SKM-1 treated with dmso at 0.1 percent for 144 hours (cell line): ENCODE results near the gene SLC37A1.

Experiments used
- DNase-seq: peaks from one replicate; lab custom pipeline; 2025; ENCODE audit not compliant: unreplicated experiment; lab: John Stamatoyannopoulos, UW

SLC37A1 gene

DNA sequence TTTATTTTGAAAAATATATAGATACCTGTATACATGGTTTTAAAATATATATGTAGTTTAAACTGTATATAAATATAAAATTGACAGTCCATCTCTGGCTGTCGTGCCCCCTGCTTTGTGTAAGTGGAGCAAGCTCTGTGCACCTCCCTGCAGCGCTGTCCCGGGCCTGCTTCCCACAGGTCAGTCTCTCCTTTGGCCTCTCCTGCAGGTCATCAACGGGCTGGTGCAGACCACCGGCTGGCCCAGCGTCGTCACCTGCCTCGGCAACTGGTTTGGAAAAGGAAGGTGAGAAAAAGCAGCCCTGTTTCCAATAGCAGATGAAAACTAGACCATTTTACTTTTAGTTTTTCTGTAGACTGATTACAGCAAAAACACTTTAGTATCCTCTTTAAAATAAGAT is 28.5 kb downstream of the SLC37A1 start:
- no peak for DNase-seq

DNA sequence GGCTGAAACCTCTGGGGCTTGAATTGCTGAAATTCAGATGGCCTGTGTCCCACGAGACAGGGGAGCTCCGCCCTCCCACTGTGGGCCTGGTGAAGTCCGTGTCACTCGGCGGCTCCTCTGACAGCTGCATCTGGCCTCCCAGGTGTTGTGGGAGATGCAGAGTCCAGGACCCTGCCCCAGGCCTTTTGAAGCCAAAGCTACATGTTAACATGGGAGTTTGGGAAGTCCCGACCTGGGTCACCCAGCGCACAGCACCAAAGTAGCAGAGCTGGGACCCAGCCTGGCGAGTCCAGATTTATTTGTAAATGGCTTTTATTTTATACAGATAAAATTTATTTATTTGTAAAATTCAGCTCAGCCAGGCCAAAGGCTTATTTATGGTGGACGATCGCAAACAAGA is 28.9 kb downstream of the SLC37A1 start:
- DNase-seq: no peak

DNA sequence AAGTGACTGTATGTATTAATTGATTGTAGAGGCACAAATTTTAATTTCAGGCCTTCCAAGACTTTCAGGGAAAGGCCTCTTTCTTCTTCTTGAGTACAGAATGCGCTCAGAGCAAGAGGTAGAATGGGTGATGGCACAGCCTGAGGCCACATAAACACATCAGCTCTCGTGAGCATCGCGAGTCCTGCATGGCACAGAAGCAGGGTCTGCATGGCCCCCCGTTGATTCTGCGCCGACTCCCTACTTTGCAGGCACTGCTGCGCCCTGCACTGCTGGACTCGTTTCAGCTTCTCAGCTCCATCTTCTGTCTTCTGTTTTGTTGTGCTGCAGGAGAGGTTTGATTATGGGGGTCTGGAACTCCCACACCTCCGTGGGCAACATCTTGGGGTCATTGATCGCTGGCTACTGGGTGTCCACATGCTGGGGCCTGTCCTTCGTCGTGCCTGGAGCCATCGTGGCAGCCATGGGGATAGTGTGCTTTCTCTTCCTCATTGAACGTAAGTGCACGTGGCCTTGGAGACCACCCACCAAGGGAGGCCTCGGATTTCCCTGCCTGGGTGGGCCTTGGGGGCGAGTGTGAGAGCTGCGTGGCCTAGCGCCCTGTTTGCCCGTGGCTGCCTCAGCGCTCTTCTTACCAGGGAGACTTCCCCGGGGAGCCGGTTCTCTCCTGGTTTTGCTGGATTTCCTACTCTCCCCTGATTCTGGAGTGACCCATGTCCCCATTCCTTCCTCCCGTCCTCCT is 29.6 kb downstream of the SLC37A1 start:
- no peak for DNase-seq

DNA sequence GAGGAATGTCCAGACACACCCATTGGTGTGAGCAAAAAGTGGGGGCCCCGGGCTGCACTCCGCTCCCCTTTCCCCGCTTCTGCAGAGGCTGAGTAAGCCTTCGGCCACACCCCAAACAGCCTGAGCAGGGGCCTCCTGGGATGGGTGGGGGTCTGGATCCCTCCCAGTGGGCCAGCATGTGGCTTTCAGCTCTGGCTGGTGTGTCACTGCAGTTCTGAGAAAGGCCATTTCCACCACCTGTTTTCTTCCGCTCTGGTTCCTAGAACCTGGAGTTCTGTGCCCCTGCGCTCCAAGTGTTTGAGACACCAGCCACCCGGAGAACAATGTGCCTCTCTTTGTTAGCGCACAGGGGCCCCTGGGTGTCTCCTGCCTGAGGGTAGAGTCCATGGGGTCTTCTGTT is 30.9 kb downstream of the SLC37A1 start:
- DNase-seq: no peak

DNA sequence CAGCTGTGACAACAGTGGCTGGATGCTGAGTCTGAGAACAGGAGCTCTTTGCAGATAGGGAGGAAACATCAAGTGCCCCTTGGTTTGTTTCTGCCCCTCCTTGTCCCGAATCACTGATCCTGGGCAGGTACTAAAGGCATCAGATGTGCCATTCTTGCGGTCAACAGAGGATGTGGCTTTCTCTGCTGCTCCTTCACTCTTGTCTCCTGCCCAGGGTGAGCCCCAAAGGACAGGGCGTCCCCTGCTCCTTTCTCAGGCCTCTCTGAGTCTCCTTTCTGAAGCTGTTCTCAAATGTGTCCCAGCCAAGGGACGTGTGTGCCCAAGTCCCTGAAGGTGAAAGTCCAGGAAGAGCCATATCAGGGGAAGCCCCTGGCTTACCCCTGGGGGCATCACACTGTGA is 31.7 kb downstream of the SLC37A1 start:
- DNase-seq: no peak

DNA sequence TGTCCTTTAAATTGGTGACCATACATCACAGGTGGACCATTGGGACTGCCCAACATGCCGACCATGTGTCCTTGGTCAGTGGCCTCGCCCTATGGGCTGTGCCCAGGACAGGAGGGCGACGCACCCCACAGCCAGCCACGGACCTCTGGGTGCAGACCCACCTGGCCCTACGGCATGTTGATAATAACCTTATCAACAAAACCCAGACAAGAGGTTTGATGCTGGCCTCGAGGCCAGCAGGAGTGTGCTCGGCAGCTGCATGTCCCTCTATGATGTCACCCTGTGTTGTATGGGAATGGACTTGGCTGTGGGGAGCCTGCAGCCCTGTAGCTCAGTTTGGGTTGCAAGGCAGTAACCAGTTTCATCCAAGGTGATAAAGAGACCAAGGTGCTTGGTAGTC is 32.1 kb downstream of the SLC37A1 start:
- DNase-seq: no peak

DNA sequence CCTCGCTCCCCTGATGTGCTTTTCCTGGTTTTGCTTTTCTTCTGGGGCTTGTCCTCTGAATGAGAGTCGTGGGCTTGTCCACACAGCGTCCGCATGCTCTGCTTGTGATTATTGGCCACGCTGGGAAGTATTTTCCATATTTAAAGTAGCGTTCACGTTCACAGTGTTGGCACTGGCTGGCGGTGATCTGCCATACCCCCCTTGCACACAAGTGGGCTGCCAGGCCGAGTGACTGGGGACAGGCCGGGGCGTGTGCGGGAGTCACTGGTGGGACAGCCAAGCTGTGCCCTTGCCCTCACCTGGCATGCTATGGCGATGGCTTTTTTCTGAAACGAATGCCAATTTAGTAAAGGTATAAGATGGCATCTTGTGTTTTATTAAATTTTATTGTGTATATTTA is 32.8 kb downstream of the SLC37A1 start:
- no peak for DNase-seq

DNA sequence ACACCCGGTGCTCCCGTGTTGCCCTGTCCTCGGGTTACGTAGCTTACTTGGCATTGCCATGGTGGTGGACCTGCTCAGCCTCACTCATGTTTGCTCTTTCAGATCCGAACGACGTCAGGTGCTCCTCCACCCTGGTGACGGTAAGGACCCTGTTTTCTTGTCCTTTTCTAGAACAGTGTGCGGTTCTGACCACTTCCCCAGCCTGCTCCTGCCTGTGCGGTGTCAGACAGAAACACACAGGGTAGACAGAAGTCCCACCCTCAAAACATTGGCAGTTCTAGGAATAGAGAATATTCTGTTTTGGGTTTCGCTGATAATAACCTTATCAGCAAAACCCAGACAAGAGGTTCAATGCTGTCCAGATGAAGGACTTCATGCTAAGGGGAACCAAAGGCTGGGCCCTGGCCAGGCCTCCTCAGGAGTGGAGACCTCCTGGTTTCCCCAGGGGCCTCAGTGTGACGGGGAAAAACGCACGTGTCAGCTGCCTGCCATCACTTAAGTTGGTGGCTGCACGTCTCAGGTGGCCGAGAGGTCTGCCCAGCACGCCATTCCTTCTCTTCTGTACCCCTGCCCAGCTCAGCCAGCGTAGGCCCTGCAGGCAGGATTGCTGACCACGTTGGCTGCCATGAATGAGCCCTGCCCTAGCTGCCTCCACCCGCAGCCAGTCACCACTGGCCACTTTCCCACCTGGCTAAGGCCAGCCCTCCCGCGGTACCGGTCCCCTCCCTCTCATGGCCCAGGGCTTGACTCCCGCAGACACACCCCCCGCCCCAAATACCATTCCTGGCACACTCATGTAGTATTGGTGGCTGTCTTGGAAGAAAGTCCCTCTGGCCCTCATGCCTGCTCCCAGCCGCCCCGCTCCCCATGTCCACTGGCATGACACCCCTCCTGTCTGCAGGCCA is 33.6 kb downstream of the SLC37A1 start:
- no peak for DNase-seq

DNA sequence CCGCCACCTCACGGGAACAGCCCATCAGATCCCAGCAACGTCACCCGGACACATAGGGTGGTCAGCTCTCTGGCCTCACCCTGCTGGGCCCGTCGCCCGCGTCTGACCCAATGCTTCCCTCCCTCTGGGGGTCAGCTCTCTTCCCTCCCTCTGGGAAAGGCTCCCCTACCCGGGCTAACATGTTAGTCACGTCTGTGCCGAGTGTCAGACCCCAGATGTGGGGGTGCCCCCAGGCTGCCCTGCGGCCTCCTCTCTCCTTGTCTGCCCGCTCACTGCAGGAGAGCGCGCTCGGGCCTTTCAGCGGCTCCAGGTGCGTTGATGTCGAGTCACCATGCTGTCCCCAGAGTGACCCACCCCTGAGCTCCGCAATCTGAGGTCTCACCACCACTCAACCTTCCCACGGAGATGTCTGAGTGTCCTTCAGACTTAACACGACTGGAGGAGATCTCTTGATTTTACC is 34.3 kb downstream of the SLC37A1 start:
- no peak for DNase-seq

DNA sequence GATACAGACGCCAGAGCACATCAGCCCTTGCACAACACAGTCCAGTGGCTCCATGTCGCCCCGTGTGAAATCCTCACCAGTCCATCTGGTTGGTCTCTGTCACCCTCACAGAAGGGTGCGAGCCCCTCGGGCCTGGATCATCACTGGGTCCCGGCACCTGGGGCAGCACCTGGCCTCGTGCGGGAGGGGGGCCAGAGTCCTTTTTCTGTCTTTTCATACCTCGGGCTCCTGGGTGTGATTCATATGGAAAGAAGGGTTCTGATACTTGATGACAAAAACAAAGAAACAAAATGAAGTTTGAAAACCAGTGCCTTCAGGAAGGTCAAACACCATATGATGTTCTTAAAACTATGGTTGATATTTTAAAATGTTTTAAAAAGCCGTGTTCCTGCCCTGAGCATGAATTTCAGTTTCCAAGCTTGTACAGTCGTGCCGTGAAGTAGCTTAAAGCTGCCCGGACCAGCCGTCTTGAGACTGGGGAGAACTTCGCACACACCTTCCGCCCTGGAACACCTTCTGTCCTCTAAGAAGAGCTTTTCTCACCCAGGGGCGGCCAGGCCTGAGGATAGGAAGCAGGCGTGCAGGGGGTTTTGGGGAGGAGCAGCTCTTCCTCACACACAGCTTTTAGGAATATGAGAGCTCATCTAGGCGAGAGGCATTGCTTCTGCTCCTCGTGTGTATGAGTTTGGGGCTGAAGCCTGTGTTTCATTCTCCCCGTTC is 35.2 kb downstream of the SLC37A1 start:
- no peak for DNase-seq

DNA sequence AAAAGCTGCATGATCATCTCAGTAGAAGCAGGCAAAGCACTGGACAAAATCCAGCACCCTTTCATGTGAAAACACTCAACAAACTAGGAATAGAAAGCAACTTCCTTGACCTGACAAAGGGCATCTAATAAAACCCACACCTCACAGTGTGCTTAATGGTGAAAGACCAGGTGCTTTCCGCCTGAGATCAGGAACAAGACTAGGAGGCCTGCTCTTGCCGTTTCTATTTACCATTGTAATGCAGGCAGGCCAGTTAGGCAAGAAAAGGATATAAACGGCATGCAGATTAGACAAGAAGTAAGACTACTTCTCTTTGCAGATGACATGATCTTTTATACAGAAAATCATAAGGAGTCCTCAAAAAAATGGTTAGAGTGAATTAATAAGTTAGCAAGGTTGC is 37.2 kb downstream of the SLC37A1 start:
- DNase-seq: no peak

DNA sequence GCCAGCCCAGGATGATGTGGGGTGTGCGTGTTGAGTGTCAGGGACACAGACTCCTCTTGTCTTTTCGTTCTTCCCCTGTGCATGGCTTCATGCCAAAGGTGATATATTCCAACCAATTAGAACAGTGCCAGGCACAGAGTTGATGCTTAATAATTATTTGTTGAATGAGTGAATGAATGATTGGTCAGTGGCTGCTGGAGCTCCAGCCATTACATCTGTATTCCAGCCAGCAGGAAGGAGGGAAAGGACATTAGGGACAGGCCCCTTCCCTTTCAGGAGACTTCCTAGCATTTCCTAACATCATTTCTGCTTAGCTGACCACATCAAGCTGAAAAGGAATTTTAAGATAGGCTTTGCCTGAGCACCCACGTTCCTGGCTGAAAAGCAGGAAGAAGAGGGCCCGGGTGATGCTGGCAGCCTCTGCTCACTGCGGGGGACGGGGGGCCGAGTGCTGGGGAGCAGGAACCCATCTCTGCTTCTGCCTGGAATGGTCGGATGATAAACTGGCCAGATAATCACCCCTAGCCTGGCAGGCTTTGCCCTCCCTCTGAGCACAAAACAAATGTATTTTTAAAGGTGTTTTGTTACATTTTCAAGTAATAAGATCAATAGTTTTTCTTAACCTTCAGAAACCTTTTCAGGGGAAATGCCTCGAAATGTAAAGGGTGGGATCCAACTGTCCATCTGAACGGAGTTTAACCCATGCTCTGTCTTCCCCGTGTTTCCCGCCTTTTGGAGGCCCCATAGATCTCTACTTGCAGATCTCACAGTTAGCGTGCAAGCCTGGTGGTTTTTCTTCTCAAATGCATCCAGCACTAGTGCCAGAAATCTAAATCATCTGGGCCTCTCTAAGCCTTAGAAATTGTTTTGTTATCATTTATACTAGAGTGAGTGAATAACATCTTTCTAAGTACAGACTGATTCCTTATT is 39.0 kb downstream of the SLC37A1 start:
- DNase-seq: no peak

DNA sequence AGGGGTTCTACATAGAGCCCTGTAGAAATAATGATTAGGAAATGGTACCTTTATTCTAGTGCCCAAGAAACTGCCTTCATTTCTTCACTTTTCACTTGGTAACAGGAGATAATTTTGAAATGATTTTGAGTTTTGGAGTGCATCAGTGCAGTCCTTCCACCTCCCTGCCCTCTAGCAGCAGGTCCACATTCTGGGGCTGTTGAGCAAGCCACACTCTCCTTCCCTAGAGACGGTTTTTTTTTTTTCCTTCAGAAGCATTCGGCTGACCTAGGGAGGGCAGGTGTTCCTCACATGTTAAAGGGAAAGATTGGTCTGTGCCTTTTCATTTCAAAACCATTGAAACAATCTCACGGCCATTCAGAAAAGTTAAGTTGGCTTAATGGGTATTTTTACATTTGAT is 39.8 kb downstream of the SLC37A1 start:
- DNase-seq: no peak

DNA sequence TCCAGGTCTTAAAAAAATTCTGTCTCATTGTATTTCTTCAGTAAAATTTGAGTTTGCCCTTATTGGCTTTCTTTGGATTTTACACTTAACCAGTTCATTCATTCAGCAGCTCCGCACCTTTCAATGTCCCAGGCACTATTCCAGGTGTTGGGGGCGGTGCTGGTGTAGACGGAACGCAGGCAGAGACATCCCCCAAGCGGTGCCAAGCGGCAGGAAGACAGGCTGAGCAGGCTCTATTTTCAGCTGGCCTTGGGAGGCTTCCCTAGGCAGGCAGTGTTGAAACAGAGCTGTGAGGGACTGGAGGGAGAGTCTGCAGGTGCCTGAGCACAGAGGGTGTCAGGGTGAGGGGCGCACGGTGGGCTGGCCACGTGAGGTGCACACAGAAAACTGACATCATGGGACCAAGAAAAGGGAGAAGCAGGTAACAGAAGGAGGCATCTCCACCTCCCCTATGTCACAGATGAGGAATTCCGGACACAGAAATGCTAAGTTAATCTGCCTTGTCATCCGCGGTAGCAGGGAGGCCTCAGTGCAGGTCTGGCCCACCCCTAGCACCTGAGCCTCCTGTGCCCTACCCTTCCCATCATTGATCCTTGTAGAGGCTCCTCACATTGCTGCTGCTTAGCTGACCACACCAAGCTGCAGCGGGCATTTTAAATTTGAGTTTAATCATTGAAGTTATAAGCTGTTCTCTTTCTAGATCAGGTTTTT is 40.8 kb downstream of the SLC37A1 start:
- no peak for DNase-seq

DNA sequence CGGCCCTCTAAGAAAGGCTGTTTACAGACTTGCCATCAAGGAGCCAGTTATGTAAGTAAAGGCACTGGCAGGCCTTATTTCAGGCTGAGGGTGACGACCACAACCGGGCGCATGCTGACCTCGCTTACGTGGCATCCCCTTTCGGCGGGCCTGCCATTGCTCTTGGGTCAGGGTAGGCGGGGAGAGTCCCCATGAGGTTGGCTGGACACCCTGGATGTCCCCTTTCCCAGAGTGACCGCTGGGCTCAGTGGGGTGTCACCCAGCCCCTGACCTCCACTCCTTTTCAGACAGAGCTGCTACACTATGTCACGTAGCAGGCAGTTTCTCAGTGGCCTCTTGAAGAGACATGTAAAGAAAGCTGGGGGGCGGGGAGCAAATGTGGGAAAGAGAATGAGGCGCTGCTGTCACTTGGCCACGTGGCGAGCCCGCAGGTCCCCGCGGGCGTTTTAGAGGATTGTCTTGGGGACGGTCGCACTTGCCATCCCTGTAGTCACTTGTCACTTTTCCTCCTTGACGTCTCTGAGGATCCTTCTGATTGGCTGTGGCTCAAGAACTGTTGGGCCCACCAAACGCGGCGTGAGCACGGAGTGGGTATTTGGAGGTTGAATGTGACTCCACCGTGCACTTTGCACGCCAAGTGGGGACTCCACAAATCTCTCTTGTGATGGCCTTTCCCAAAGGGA is 42.2 kb downstream of the SLC37A1 start:
- no peak for DNase-seq

DNA sequence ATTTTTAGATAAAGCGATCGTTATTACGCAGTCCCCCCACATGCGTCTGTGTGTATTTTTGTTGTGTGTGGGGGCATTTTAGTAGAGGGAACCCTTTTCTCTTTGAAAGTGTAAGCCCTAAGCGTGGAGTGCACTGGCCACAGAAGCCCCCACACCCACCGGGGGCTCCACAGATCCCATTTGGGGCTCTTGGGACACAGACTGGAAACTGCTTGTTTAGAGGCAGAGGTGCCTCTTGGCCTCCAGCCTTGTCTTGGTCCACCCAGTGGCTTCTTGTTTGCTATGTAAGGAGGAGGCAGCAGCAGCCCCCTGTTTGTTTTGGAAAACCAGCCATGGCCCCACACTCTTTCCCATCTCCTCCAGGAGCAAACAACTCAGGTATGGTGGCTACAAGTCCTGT is 42.8 kb downstream of the SLC37A1 start:
- DNase-seq: no peak

DNA sequence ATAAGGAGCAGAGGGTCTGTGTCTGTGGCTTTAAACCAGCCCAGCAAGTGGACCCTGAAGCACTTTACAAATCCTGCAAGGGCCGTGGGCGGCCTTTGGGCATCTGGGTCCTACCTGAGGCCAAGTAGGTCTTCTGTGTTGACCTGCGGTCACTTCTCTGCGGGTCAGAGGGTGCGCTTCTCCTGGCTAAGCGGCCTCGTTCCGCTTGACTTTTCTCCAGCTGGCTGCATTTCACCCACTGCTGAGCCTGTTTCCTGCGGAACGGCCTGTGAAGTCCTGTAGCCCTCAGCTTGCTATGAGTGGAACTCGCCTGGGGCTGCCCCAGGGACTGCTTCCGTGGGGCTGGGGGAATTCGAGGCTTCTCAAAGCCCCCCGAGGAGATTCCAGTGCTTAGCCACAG is 43.3 kb downstream of the SLC37A1 start:
- DNase-seq: no peak

DNA sequence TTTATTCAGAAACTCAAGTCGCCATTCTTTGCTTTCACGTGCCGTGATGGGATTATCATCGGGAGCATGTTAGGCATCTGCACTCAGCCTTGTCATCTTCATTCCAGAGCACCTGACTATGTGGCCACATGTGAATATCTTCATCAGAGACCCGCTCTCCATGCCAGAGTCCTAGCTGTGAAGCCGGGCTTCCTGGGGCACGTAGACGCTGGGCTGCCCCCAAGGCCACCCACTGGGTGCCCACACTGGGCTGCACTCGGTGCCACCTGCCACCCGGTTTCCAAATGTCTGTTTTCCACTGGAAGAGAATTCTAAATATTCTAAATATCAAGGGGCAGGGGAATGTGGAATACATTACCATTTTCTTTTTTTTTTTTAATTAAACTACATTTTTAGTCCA is 43.8 kb downstream of the SLC37A1 start:
- no peak for DNase-seq

DNA sequence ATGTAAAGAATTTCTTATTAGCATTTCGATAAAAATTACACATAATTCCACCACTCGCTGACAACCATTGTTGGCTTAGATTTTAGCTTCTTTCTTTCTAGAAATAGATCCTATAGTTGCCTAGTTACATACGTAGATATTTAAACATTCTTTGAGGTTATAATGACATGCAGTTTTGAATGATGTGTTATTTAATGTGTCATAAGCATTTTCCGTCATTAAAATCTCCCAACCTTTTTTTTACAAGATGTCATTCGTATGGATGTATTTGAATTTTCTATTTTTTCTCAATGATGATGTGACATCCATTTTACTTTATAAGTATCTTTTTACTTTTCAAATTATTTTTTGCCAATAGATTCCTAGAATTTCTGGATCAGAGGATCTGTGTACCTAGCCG is 44.7 kb downstream of the SLC37A1 start:
- DNase-seq: no peak
